Naive thymus-derived CD4-positive, alpha-beta T cell (primary cell): Measurements from ENCODE around the gene SETD5. TPM values are rescaled to one million over a fixed set of nuclear protein-coding genes. Genes with fewer than 3 reads are reported as not detected.

Experiments used
- ATAC-seq: fragments of 150-1000 bp; cut with Tn5 transposase; 2 replicates; pipeline ENCODE4 v1.10.0; 2021; ENCODE audit warnings: mild to moderate bottlenecking, moderate library complexity
- CTCF ChIA-PET: fragments of 350-600 bp; sonication (Branson Sonifier 250); formaldehyde crosslinking; loops from one replicate; lab custom pipeline; 2021; ENCODE audit warnings: antibody characterized with exemption; lab: Charles Lee
- POLR2A ChIA-PET: fragments of 350-600 bp; sonication (Branson Sonifier 250); formaldehyde crosslinking; loops from one replicate; lab custom pipeline; 2021; ENCODE audit warnings: antibody characterized with exemption, inconsistent platforms; lab: Charles Lee
- DNase-seq, 9 donors: peaks; one replicate each; pipeline versions ENCODE4 v3.0.0 to v3.0.0-alpha.2; 2020 to 2022; ENCODE audit warnings: mixed read lengths in 1 of 9
- H3K27ac ChIP-seq: one replicate; pipeline ENCODE4 v1.7.0; 2013; ENCODE audit warnings: mild to moderate bottlenecking, low read depth, low read length, moderate library complexity
- H3K27me3 ChIP-seq, 2 donors: one replicate each; pipeline ENCODE4 v1.7.0; 2013; ENCODE audit warnings: low read length in 2 of 2, mild to moderate bottlenecking in 2 of 2, moderate library complexity in 2 of 2; ENCODE audit not compliant: control insufficient read depth in 2 of 2, insufficient read depth in 2 of 2
- H3K36me3 ChIP-seq, 3 experiments: 1 replicate in 2 of 3; 2 replicates in 1 of 3; pipeline ENCODE4 v1.7.0; 2013; ENCODE audit warnings: low read length in 3 of 3, mild to moderate bottlenecking in 3 of 3, moderate library complexity in 1 of 3; ENCODE audit not compliant: insufficient read depth in 3 of 3, control insufficient read depth in 2 of 3
- H3K4me1 ChIP-seq, 2 donors: one replicate each; pipeline ENCODE4 v1.7.0; 2013; ENCODE audit warnings: low read length in 2 of 2, mild to moderate bottlenecking in 2 of 2, moderate library complexity in 1 of 2; ENCODE audit not compliant: control insufficient read depth in 2 of 2, insufficient read depth in 2 of 2
- H3K4me3 ChIP-seq: 2 replicates; pipeline ENCODE4 v1.7.0; 2013; ENCODE audit warnings: mild to moderate bottlenecking, low read length
- H3K9me3 ChIP-seq, 3 experiments: 1 replicate in 2 of 3; 2 replicates in 1 of 3; pipeline ENCODE4 v1.7.0; 2013; ENCODE audit warnings: low read length in 3 of 3; ENCODE audit not compliant: control insufficient read depth in 2 of 3
- H3K27ac Mint-ChIP-seq, 9 donors: one replicate each; pipeline ENCODE4 v1.8.0; 2020 to 2022; ENCODE audit warnings: mixed read lengths in 9 of 9, mild to moderate bottlenecking in 8 of 9, moderate library complexity in 5 of 9, inconsistent platforms in 2 of 9
- H3K27me3 Mint-ChIP-seq, 5 donors: one replicate each; pipeline ENCODE4 v1.8.0; 2021 to 2022; ENCODE audit warnings: mixed read lengths in 5 of 5, mild to moderate bottlenecking in 1 of 5
- H3K36me3 Mint-ChIP-seq, 5 donors: one replicate each; pipeline ENCODE4 v1.8.0; 2020 to 2022; ENCODE audit warnings: mixed read lengths in 5 of 5, mild to moderate bottlenecking in 3 of 5, inconsistent platforms in 1 of 5
- H3K4me1 Mint-ChIP-seq, 7 donors: one replicate each; pipeline ENCODE4 v1.8.0; 2020 to 2022; ENCODE audit warnings: mixed read lengths in 7 of 7, mild to moderate bottlenecking in 3 of 7, inconsistent platforms in 1 of 7
- H3K4me3 Mint-ChIP-seq, 10 donors: one replicate each; pipeline ENCODE4 v1.8.0; 2020 to 2022; ENCODE audit warnings: mild to moderate bottlenecking in 10 of 10, mixed read lengths in 10 of 10, moderate library complexity in 6 of 10, inconsistent platforms in 2 of 10
- H3K9me3 Mint-ChIP-seq, 11 donors: one replicate each; pipeline ENCODE4 v1.8.0; 2020 to 2022; ENCODE audit warnings: mixed read lengths in 11 of 11, mild to moderate bottlenecking in 4 of 11, inconsistent platforms in 1 of 11, moderate library complexity in 1 of 11
- intact Hi-C, 2 donors: fragments of 100-400 bp; cut with micrococcal nuclease; formaldehyde crosslinking; loops; one replicate each; pipeline ENCODE4 v1.15.1; 2023
- polyA plus RNA-seq, 2 donors: library from polyadenylated mRNA; unstranded; fragments of 300-500 nt; fragmentation: Illumina TruSeq; gene quantifications; one replicate each; pipeline ENCODE4 v1.2.3, GENCODE V29; 2021
- total RNA-seq, 6 experiments: library from RNA in 5 of 6; stranded (reverse) in 5 of 6; gene quantifications; 1 replicate in 5 of 6; 2 replicates in 1 of 6; pipeline ENCODE4 v1.2.3 and lab custom pipeline; 2021 to 2026

The SETD5 gene
- total and polyA plus RNA-seq, 7 experiments from 2014 or later = 28.7 to 157 (median 130) TPM

GRCh38 chr3:9361691-9362388, 35.6 kb upstream of the SETD5 start:
- H3K9me3 Mint-ChIP-seq = peaks cover 0 to 2% (median 0%) of the 10 kb centered on the region in 11 donors
- Histone ChIP-seq H3K27ac (no peak overlapping the region), H3K9me3 (no peaks in the 10 kb centered on the region), H3K27me3 (no peaks in the 10 kb centered on the region), H3K4me3 (no peak overlapping the region), H3K36me3 (peaks cover 9 to 19% (median 10%) of the 10 kb centered on the region in 3 experiments), H3K4me1 (peaks cover 7 to 14% of the 10 kb centered on the region in 2 donors)
- H3K27ac Mint-ChIP-seq = peak overlapping the region in 2 of 9 donors; percentile 46 to 97
- H3K4me1 Mint-ChIP-seq = peaks cover 0 to 43% (median 30%) of the 10 kb centered on the region in 7 donors
- intact Hi-C loops = loop anchor here (1.0 to 10.0 kb wide), 9 partner anchors 9 to 573 kb away; partner anchors contain the start of genes RAD18 (in 2 of the 2), CRELD1 (in 1 of the 2), MTMR14 (in 1 of the 2) and SRGAP3 (in 1 of the 2)
- peaks cover 0 to 21% (median 12%) of the 10 kb centered on the region in 5 donors for H3K36me3 Mint-ChIP-seq
- POLR2A ChIA-PET = interaction anchor here (0.6 to 8.1 kb wide), 8 partner anchors 8 to 431 kb away, joined by 3 to 150 read pairs (median 7); partner anchors contain the start of genes ARPC4 and SETD5
- ATAC-seq = no peak
- peak overlapping the region in 7 of 10 donors; percentile 8 to 96 (median 38) for H3K4me3 Mint-ChIP-seq
- CTCF ChIA-PET = interaction anchor here (1.3 to 2.5 kb wide), 3 partner anchors 8 to 43 kb away, joined by 3 to 15 read pairs (median 10); partner anchors contain the start of gene SETD5
- peaks cover 0 to 3% (median 0%) of the 10 kb centered on the region in 5 donors for H3K27me3 Mint-ChIP-seq
- no peak for DNase-seq

DNA sequence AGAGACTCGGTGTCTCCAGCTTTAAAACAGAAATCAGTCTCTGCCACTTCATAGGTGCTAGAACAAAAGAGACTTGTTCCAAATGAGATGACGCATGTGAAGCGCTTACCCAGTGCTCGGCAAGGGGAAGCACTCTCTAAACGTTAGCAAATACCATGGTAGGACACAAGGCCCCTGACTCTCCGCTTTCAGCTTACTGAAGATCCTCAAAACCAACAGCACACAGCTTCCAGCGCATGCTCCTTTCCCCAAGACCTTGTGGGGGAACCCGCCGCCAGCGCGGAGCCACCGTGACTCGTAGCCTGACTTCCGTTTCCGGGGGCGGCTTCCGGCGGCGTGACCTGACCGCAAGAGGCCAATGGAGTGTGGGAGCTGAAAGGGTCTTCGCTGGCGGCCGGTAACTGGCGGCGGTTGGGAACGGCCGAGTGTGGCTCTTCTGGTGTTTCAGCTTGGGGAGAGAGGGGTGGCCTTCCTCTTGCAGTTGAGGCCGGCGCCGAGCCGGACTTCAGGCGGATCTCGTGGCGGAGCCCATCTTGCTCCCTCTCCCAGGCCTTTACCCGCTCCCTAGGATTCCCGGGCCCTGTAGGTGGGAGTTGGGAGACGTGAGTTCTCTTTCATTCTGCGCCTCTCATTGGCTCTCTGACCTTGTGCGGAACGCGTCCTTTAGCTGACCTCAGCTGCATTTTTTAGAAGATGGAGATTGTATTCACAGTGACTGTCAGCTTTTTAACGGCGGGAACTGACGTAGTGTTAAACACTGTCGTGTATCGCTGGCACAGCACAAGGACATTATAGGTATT, 34.5 kb upstream of the SETD5 start, which contains the start of gene THUMPD3:
THUMPD3 (plus strand) TSS at position 324 of the 800 bp plus-strand sequence. CDS start 2,015 bp downstream, outside the sequence.
- H3K27ac ChIP-seq = peak within 1 kb of the TSS; percentile 85
- Mint-ChIP-seq H3K27me3 (peaks cover 0 to 3% (median 0%) of the 10 kb centered on the region in 5 donors), H3K36me3 (peaks cover 0 to 22% (median 12%) of the 10 kb centered on the region in 5 donors), H3K4me1 (peaks cover 0 to 44% (median 30%) of the 10 kb centered on the region in 7 donors), H3K27ac (peak within 1 kb of the TSS; percentile 96 to 100 (median 98)), H3K9me3 (peaks cover 0 to 2% (median 0%) of the 10 kb centered on the region in 11 donors), H3K4me3 (peak within 1 kb of the TSS; percentile 94 to 100 (median 98))
- CTCF ChIA-PET = interaction anchor here (1.5 to 2.5 kb wide), 3 partner anchors 9 to 61 kb away, joined by 3 to 15 read pairs (median 10); partner anchors contain the start of gene SETD5
- POLR2A ChIA-PET = interaction anchor here (0.6 to 8.1 kb wide), 18 partner anchors 10 to 528 kb away, joined by 3 to 150 read pairs (median 5); partner anchors contain the start of genes MTMR14 and SETD5
- intact Hi-C loops = loop anchor here (1.0 to 10.0 kb wide), 11 partner anchors 10 to 572 kb away; partner anchors contain the start of genes MTMR14 (in 2 of the 2), RAD18 (in 2 of the 2), BRPF1 (in 1 of the 2) and CRELD1 (in 1 of the 2)
- peak within 1 kb of the TSS; percentile 99 for H3K4me3 ChIP-seq
- H3K4me1 ChIP-seq = peaks cover 7 to 14% of the 10 kb centered on the region in 2 donors
- peak; percentile 94 for ATAC-seq
- H3K36me3 ChIP-seq = peaks cover 10 to 25% (median 14%) of the 10 kb centered on the region in 3 experiments
- H3K9me3 ChIP-seq = no peaks in the 10 kb centered on the region
- no peaks in the 10 kb centered on the region for H3K27me3 ChIP-seq
- DNase-seq = peak; percentile 77 to 97 (median 85)

DNA sequence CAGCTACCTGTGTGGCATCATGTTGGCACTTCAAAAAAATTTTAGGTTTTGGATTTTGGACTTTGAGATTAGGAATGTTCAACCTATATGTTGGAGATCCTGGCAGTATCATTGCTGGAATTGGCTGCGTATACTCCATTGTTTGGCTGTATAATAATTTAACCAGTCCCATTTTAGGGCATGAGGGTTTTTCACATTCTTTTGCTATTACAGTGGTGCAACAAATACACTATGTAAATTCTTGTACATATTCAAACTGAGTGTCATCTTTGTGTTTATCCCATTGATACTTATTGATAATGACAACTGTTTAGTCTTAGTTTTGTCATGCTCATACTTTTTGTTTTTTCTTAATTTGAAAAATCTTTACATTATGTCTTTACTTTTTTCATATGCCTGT, 27.9 kb upstream of the SETD5 start:
- no peak for DNase-seq
- ChIA-PET POLR2A (interaction anchor here (0.7 to 0.9 kb wide), 2 partner anchors 11 to 26 kb away, joined by 3 to 4 read pairs; no protein-coding TSS in a partner anchor), CTCF (no interaction called here)
- Mint-ChIP-seq H3K4me1 (peaks cover 25 to 67% (median 45%) of the 10 kb centered on the region in 7 donors), H3K36me3 (peaks cover 8 to 51% (median 20%) of the 10 kb centered on the region in 5 donors), H3K9me3 (no peaks in the 10 kb centered on the region), H3K27me3 (no peaks in the 10 kb centered on the region), H3K4me3 (no peak overlapping the region), H3K27ac (no peak overlapping the region)
- H3K36me3 ChIP-seq = peaks cover 12 to 54% (median 31%) of the 10 kb centered on the region in 3 experiments
- no peak for ATAC-seq
- intact Hi-C loops = loop anchor here in 1 of 2 donors (10.0 kb wide), 1 partner anchor 565 kb away; the partner anchor contains the start of gene CRELD1
- no peak overlapping the region for H3K4me3 ChIP-seq
- H3K27ac ChIP-seq = no peak overlapping the region
- H3K9me3 ChIP-seq = no peaks in the 10 kb centered on the region
- H3K27me3 ChIP-seq = no peaks in the 10 kb centered on the region
- H3K4me1 ChIP-seq = peaks cover 3 to 11% of the 10 kb centered on the region in 2 donors

DNA sequence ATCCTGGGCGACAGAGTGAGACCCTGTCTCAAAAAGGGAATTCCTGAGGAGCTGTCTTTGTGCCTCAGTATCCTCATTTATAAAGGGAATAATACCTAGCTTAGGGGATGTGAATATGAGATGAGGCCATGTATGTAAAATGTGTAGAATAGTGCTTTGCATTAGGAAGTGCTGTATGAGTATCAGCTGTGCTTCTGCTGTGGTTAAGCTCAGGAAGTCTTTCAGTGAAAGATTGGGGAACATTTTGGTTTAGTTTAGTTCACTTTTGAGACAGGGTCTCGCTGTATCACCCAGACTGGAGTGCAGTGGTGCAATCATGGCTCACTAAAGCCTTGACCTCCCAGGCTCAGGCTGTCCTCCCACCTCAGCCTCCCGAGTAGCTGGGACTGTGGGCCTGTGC, 23.9 kb upstream of the SETD5 start:
- POLR2A ChIA-PET = interaction anchor here (1.0 to 2.5 kb wide), 3 partner anchors 9 to 23 kb away, joined by 3 to 11 read pairs (median 4); partner anchors contain the start of gene THUMPD3
- peak; percentile 29 for ATAC-seq
- no peaks in the 10 kb centered on the region for H3K9me3 ChIP-seq
- peaks cover 20 to 64% (median 32%) of the 10 kb centered on the region in 3 experiments for H3K36me3 ChIP-seq
- CTCF ChIA-PET = no interaction called here
- Mint-ChIP-seq H3K9me3 (no peaks in the 10 kb centered on the region), H3K27me3 (no peaks in the 10 kb centered on the region), H3K36me3 (peaks cover 23 to 70% (median 44%) of the 10 kb centered on the region in 5 donors), H3K4me1 (peaks cover 24 to 76% (median 66%) of the 10 kb centered on the region in 7 donors), H3K27ac (peak overlapping the region in 7 of 9 donors; percentile 29 to 76 (median 49)), H3K4me3 (peak overlapping the region; percentile 4 to 51 (median 39))
- no peaks in the 10 kb centered on the region for H3K27me3 ChIP-seq
- H3K4me3 ChIP-seq = no peak overlapping the region
- intact Hi-C loops = no loop called here
- H3K4me1 ChIP-seq = peaks cover 3 to 9% of the 10 kb centered on the region in 2 donors
- H3K27ac ChIP-seq = no peak overlapping the region
- no peak for DNase-seq

DNA sequence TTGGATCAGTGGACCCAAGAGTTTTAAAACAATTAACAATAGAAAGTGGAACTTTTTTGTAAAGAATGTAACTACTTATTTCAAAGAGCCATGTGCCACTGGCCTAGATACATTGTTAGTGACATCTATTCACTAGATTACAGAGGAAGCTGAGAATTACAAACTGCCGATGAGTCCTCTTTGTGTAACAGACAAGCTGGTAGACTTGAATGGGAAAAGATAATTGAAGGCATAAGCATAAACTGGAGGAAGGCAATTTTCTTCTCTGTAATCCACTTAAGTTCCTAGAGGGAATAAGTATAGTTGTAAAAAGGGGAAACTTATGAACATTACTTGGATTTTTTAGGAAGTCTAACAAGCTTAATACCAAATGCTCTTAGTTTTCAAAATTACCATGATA, 19.4 kb upstream of the SETD5 start:
- Histone ChIP-seq H3K27me3 (no peaks in the 10 kb centered on the region), H3K36me3 (peaks cover 24 to 61% (median 37%) of the 10 kb centered on the region in 3 experiments), H3K4me1 (peaks cover 3 to 9% of the 10 kb centered on the region in 2 donors), H3K9me3 (no peaks in the 10 kb centered on the region), H3K27ac (no peak overlapping the region), H3K4me3 (no peak overlapping the region)
- POLR2A ChIA-PET = interaction anchor here (0.5 to 3.3 kb wide), 5 partner anchors 15 to 606 kb away, joined by 3 to 19 read pairs (median 4); partner anchors contain the start of genes SETD5 and THUMPD3
- H3K4me3 Mint-ChIP-seq = no peak overlapping the region
- CTCF ChIA-PET = interaction anchor here (0.7 kb wide), 1 partner anchor 11 kb away, joined by 3 read pairs; no protein-coding TSS in a partner anchor
- no peaks in the 10 kb centered on the region for H3K9me3 Mint-ChIP-seq
- intact Hi-C loops = loop anchor here in 1 of 2 donors (2.0 kb wide), 1 partner anchor 15 kb away; the partner anchor contains the start of gene THUMPD3
- H3K36me3 Mint-ChIP-seq = peaks cover 15 to 62% (median 44%) of the 10 kb centered on the region in 5 donors
- no peak for ATAC-seq
- no peaks in the 10 kb centered on the region for H3K27me3 Mint-ChIP-seq
- H3K4me1 Mint-ChIP-seq = peaks cover 17 to 61% (median 45%) of the 10 kb centered on the region in 7 donors
- H3K27ac Mint-ChIP-seq = peak overlapping the region in 5 of 9 donors; percentile 4 to 67 (median 14)
- no peak for DNase-seq
